Stimulated activated memory B cell treated with anti-CD40 and anti-IgM and Interleukin-4, amounts not matched to agents 10 μg/mL and 1 μg/mL and 100 μg/mL, for 72 hours (primary cell): ENCODE measurements around the gene FHIT.

Source experiments
- ATAC-seq: fragments of 150-1000 bp; cut with Tn5 transposase; 2 replicates; pipeline ENCODE4 v1.10.0; 2021
- H3K27ac Mint-ChIP-seq: one replicate; pipeline ENCODE4 v1.8.0; 2022; ENCODE audit warnings: mild to moderate bottlenecking, mixed read lengths
- H3K27me3 Mint-ChIP-seq: one replicate; pipeline ENCODE4 v1.8.0; 2022; ENCODE audit warnings: mixed read lengths
- H3K36me3 Mint-ChIP-seq: one replicate; pipeline ENCODE4 v1.8.0; 2022; ENCODE audit warnings: mixed read lengths
- H3K4me1 Mint-ChIP-seq: one replicate; pipeline ENCODE4 v1.8.0; 2022; ENCODE audit warnings: mixed read lengths
- H3K4me3 Mint-ChIP-seq: one replicate; pipeline ENCODE4 v1.8.0; 2022; ENCODE audit warnings: mild to moderate bottlenecking, moderate library complexity, mixed read lengths
- H3K9me3 Mint-ChIP-seq: one replicate; pipeline ENCODE4 v1.8.0; 2022; ENCODE audit warnings: mixed read lengths

Gene FHIT

GRCh38 chr3:60755094-60755493 lies 496.2 kb downstream of the FHIT start:
- Mint-ChIP-seq H3K9me3 (peaks cover 6% of the 10 kb centered on the region), H3K27ac (no peak overlapping the region), H3K27me3 (no peaks in the 10 kb centered on the region), H3K4me3 (no peak overlapping the region), H3K36me3 (no peaks in the 10 kb centered on the region), H3K4me1 (peaks cover 16% of the 10 kb centered on the region)
- ATAC-seq: no peak

DNA sequence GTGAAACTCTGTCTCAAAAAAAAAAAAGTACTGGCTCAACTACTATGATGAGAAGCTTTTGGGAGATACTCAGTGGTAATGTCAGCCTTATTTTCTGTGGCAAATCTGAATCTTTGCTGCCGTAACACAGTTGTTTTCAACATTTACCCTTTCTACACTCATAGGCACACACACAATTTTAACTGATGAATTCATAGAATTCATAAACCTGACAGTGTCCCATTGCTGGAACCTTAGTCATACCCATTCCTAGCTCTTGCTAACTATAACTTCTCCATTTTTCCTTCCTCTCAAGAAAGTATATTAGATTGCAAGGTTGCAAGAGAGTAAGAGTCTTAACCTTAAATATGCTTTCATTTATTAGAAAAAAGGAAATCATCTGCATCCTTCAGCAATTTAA lies 496.6 kb downstream of the FHIT start:
- Mint-ChIP-seq H3K36me3 (no peaks in the 10 kb centered on the region), H3K27me3 (no peaks in the 10 kb centered on the region), H3K4me3 (no peak overlapping the region), H3K9me3 (peaks cover 10% of the 10 kb centered on the region), H3K4me1 (peaks cover 11% of the 10 kb centered on the region), H3K27ac (no peak overlapping the region)
- ATAC-seq: no peak

DNA sequence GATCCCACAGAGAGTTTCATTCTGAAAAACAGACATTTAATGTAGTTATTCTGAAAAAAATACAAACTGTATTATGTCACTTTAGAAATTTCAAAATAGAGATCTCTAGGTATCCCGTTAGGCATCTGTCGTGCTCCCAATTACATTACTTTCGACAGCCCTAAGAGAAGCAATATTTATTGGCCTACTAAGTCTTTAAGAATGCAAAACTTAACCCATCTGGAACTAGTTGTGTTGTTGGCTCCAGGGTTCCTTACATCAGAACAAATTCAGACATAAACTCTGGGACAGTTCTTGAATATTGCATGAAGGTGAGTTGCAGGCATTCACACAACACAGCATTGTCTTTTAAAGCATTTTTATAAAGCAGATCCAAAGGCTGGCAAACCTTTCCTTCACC lies 498.4 kb downstream of the FHIT start:
- Mint-ChIP-seq H3K4me1 (no peaks in the 10 kb centered on the region), H3K36me3 (no peaks in the 10 kb centered on the region), H3K9me3 (peaks cover 15% of the 10 kb centered on the region), H3K4me3 (no peak overlapping the region), H3K27me3 (no peaks in the 10 kb centered on the region), H3K27ac (no peak overlapping the region)
- ATAC-seq: no peak

GRCh38 chr3:60746695-60747416 lies 504.4 kb downstream of the FHIT start:
- Mint-ChIP-seq H3K27me3 (no peaks in the 10 kb centered on the region), H3K9me3 (peaks cover 15% of the 10 kb centered on the region), H3K4me1 (no peaks in the 10 kb centered on the region), H3K36me3 (no peaks in the 10 kb centered on the region), H3K27ac (no peak overlapping the region), H3K4me3 (no peak overlapping the region)
- no peak for ATAC-seq

- peaks cover 15% of the 10 kb centered on the region for H3K9me3 Mint-ChIP-seq
- H3K36me3 Mint-ChIP-seq: no peaks in the 10 kb centered on the region
- no peak overlapping the region for H3K27ac Mint-ChIP-seq
- no peak overlapping the region for H3K4me3 Mint-ChIP-seq
- H3K4me1 Mint-ChIP-seq: no peaks in the 10 kb centered on the region
- ATAC-seq: no peak
- H3K27me3 Mint-ChIP-seq: no peaks in the 10 kb centered on the region
These were observed 505.1 kb downstream of the FHIT start for GRCh38 chr3:60746043-60746638.

DNA sequence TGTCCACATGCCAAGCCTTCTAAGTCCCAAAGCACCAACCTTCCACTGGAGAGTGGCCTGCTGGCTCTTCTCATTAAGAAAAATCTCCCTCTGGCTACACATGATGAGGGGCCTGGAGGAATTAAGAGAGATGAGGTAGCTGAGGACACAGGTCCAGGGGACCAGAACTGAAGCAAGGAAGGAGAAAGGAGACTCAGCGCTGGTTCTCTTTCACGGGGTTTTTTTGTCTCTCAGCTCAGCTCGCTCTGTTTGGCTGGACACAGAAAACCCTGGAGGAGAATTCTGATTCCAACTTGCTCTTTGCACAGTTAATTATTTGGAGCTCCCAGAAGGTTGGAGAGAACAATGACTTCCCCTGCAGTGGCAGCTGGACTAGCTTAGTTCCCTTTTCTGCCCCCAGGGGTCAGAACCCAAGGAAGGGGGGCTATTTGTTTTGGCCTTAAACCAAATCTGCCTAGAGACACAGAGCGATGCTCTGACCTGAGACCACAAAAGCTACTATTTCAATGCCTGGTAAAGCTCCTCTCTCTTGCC lies 507.6 kb downstream of the FHIT start:
- no peak overlapping the region for H3K27ac Mint-ChIP-seq
- H3K27me3 Mint-ChIP-seq: no peaks in the 10 kb centered on the region
- H3K9me3 Mint-ChIP-seq: no peaks in the 10 kb centered on the region
- no peaks in the 10 kb centered on the region for H3K36me3 Mint-ChIP-seq
- no peak overlapping the region for H3K4me3 Mint-ChIP-seq
- no peaks in the 10 kb centered on the region for H3K4me1 Mint-ChIP-seq
- no peak for ATAC-seq

DNA sequence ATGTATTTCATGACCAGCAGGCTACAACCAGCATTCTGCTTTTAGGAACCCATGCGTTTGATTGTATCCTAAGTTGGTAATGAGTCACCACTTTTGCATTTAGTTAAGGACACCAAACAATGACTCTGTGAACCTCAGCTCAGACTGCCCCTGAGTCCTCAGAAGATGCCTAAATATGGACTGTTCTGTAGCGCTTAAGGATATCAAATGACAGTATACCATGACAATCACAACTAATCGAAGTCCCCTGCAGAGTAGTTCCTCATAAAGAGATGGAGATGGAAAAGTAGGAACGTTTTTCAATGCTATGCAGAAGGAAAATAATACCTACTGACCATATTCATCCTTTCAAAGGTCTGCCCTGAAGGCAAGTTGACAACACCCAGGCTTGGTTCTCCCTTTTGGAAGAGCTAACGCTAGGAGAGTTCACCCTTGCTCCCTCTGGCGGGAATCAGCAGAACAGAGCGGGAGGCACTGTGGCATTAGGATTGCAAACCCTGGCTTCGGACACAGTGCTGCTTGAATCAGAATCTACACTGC lies 508.6 kb downstream of the FHIT start:
- no peaks in the 10 kb centered on the region for H3K4me1 Mint-ChIP-seq
- H3K4me3 Mint-ChIP-seq: no peak overlapping the region
- no peaks in the 10 kb centered on the region for H3K27me3 Mint-ChIP-seq

GRCh38 chr3:60737633-60738399 lies 513.4 kb downstream of the FHIT start:
- no peak overlapping the region for H3K4me3 Mint-ChIP-seq
- H3K27me3 Mint-ChIP-seq: no peaks in the 10 kb centered on the region

More for the DNA sequence above, 508.6 kb downstream of the FHIT start:
- H3K36me3 Mint-ChIP-seq: no peaks in the 10 kb centered on the region
- no peak overlapping the region for H3K27ac Mint-ChIP-seq
- no peak for ATAC-seq
- H3K9me3 Mint-ChIP-seq: no peaks in the 10 kb centered on the region

GRCh38 chr3:60730371-60730770 lies 520.9 kb downstream of the FHIT start:
- no peak overlapping the region for H3K4me3 Mint-ChIP-seq
- ATAC-seq: no peak
- H3K27me3 Mint-ChIP-seq: no peaks in the 10 kb centered on the region
- no peaks in the 10 kb centered on the region for H3K4me1 Mint-ChIP-seq
- H3K36me3 Mint-ChIP-seq: no peaks in the 10 kb centered on the region
- H3K27ac Mint-ChIP-seq: no peak overlapping the region
- H3K9me3 Mint-ChIP-seq: peaks cover 2% of the 10 kb centered on the region

More at GRCh38 chr3:60737633-60738399, 513.4 kb downstream of the FHIT start:
- no peak for ATAC-seq
- Mint-ChIP-seq H3K9me3 (no peaks in the 10 kb centered on the region), H3K27ac (no peak overlapping the region), H3K36me3 (no peaks in the 10 kb centered on the region), H3K4me1 (no peaks in the 10 kb centered on the region)

DNA sequence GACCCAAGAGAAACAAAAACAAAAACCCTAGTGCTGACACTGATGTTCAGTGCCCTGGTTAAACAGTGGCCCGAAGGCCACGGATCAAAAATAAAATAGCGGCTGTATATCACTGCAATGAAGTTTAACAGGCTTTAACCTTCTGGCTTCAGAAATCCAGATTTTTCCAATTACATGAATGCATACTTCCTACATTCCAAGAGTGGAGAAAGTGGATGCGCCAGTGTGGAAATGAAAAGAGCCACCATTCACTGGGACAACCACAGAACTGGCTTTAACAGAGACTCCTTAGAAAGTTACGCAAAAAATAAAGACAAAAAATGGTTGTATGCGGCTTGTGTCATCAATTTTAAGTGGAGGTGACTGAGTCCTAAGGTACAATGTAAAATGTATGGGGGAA lies 522.2 kb downstream of the FHIT start:
- no peak overlapping the region for H3K4me3 Mint-ChIP-seq
- H3K36me3 Mint-ChIP-seq: no peaks in the 10 kb centered on the region
- no peaks in the 10 kb centered on the region for H3K4me1 Mint-ChIP-seq
- no peak for ATAC-seq
- H3K27me3 Mint-ChIP-seq: no peaks in the 10 kb centered on the region
- H3K27ac Mint-ChIP-seq: no peak overlapping the region
- peaks cover 2% of the 10 kb centered on the region for H3K9me3 Mint-ChIP-seq

- no peak overlapping the region for H3K4me3 Mint-ChIP-seq
- peaks cover 2% of the 10 kb centered on the region for H3K9me3 Mint-ChIP-seq
- H3K4me1 Mint-ChIP-seq: no peaks in the 10 kb centered on the region
- no peak overlapping the region for H3K27ac Mint-ChIP-seq
- no peak for ATAC-seq
- no peaks in the 10 kb centered on the region for H3K36me3 Mint-ChIP-seq
- no peaks in the 10 kb centered on the region for H3K27me3 Mint-ChIP-seq
These were observed 523.2 kb downstream of the FHIT start for GRCh38 chr3:60728006-60728405.

- no peak for ATAC-seq
- peaks cover 5% of the 10 kb centered on the region for H3K36me3 Mint-ChIP-seq
- H3K4me3 Mint-ChIP-seq: no peak overlapping the region
- no peaks in the 10 kb centered on the region for H3K9me3 Mint-ChIP-seq
- H3K27ac Mint-ChIP-seq: no peak overlapping the region
- H3K4me1 Mint-ChIP-seq: no peaks in the 10 kb centered on the region
- H3K27me3 Mint-ChIP-seq: no peaks in the 10 kb centered on the region
These were observed 530.5 kb downstream of the FHIT start for GRCh38 chr3:60720736-60721135.

GRCh38 chr3:60716573-60716972 lies 534.7 kb downstream of the FHIT start:
- ATAC-seq: no peak
- Mint-ChIP-seq H3K9me3 (peaks cover under 1% of the 10 kb centered on the region), H3K27ac (no peak overlapping the region), H3K4me1 (no peaks in the 10 kb centered on the region), H3K4me3 (no peak overlapping the region), H3K27me3 (no peaks in the 10 kb centered on the region), H3K36me3 (peaks cover 5% of the 10 kb centered on the region)

- Mint-ChIP-seq H3K27ac (no peak overlapping the region), H3K27me3 (no peaks in the 10 kb centered on the region), H3K4me3 (no peak overlapping the region), H3K36me3 (peaks cover 4% of the 10 kb centered on the region), H3K4me1 (no peaks in the 10 kb centered on the region), H3K9me3 (peaks cover 3% of the 10 kb centered on the region)
- no peak for ATAC-seq
These were observed 542.9 kb downstream of the FHIT start for GRCh38 chr3:60708191-60708975.
